H54 (cell line): ENCODE results near the gene PDSS2.
"Not testable (repeated sequence)": the region's sequence is repeated elsewhere in the genome, so short reads cannot be mapped to it uniquely, and the experiment has no call there.

Source experiments
- DNase-seq: peaks from one replicate; pipeline ENCODE4 v3.0.0; 2011; ENCODE audit warnings: low spot score, mixed read lengths; ENCODE audit not compliant: insufficient read length
- FAIRE-seq: peaks from 3 replicates; lab custom pipeline; 2011; peaks lifted over from hg19 to GRCh38; lab: Jason Lieb, UNC
- POLR2A ChIP-seq: IDR thresholded peaks from 2 replicates; pipeline ENCODE4 v1.6.1; 2011; ENCODE audit warnings: low read depth, mild to moderate bottlenecking, low read length

PDSS2 gene

DNA sequence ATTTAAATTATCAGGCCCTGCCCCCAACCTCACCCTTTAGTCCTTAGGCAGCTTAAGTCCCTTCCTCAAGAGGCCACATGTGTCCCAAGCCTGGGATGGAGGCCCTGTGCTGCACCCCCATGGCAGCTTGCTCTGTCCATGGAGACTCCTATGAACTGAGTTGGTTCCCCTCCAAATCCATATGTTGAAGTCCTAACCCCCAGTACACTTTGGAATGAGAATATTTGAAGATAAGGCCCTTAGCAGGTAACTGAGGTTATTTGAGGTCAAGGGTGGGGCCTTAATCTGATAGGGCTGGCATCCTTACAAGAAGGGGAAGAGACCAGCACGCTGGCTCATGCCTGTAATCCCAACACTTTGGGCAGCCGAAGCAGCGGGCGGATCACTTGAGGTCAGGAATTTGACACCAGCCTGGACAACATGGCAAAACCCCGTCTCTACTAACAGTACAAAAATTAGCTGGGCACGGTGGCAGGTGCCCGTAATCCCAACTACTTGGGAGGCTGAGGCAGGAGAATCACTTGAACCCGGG lies 337.3 kb downstream of the PDSS2 start:
- no peak for FAIRE-seq
- no peak for DNase-seq
- no peak for TF ChIP-seq POLR2A

DNA sequence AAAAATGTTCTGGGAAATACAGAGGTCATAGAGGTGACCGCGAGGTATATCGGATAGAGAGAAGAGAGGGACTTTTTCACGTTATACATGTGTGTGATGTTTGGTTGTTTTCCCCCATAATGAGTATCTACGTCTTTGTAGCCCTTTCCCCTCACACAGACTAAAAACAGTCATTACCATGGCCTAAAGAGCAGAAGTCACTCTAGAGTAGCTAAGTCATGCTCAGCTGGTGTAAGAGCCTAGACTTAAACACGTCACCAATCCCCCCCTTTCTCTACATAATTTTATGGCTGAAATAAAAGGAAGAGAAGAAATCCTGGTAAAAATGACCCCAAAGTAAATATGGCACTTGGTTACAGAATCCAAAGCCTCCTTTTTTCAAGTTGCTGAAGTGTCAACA lies 338.1 kb downstream of the PDSS2 start:
- FAIRE-seq (no peak), DNase-seq (no peak)
- no peak for TF ChIP-seq POLR2A

- no peak for FAIRE-seq
- TF ChIP-seq POLR2A: no peak
- DNase-seq: no peak
Measured at GRCh38 chr6:107120404-107120803, 339.0 kb downstream of the PDSS2 start.

DNA sequence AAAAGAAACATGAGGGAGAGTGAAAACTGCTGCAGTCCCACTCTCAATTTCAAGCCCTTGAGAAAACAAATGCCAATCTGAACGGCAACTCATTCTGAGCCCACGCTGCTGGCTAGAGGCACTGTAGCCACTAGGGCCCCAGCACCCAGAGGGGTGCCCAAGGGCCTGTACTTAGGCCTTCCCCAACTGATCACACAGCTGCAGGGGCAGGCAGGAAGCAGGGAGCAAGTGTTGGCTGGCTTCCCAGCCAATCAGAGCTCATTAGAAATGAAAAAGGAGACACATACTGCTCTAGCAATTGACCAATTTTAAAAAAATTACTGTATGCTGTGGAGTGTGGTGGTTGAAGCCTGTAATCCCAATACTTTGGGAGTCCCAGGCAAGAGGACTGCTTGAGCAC lies 340.4 kb downstream of the PDSS2 start:
- FAIRE-seq (no peak), DNase-seq (no peak)
- TF ChIP-seq POLR2A: no peak

DNA sequence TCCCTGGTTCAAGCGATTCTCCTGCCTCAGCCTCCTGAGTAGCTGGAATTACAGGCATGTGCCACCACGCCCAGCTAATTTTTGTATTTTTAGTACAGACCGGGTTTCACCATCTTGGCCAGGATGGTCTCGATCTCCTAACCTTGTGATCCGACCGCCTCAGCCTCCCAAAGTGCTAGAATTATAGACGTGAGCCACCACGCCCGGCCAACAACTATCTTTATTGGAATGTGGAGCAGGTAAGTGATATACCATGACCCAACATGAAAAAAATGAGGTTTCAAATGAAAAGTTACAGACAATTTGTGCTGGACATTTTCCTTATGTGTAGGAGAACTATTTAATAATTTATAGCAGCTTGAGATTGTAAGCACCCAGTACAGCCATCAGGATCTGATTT lies 340.8 kb downstream of the PDSS2 start:
- FAIRE-seq, DNase-seq: not testable (repeated sequence)

- no peak for TF ChIP-seq POLR2A
- no peak for FAIRE-seq
Measured at GRCh38 chr6:107116931-107117330, 342.4 kb downstream of the PDSS2 start.

DNA sequence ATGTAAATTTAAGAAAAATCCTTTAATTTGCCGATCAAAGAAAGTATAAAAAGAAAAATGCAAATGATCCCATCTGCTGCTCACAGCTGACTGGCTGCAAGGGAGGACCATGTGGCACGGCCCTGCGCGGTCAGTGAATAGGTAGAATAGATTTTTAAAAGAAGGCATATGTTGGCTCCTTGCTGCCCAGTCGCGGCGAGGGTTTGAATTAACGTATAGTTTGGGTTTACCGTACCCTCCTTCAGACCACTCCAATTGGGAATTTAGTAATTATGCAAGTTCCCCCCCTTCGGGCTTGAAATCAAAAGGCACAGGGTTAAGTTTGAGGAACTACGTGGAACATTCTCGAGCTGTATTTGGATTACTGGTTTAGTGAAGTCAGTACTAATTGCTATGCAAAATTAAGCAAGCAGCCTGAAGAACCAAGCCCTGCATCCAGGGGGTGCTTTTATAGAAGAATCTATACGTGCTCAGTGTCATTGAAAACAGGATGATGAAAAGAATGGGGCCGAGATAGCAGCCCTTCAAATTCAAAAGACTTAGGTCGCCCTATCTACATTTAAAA lies 343.0 kb downstream of the PDSS2 start:
- DNase-seq (no peak), FAIRE-seq (no peak)
- no peak for TF ChIP-seq POLR2A

More at GRCh38 chr6:107116931-107117330, 342.4 kb downstream of the PDSS2 start:
- DNase-seq: no peak

DNA sequence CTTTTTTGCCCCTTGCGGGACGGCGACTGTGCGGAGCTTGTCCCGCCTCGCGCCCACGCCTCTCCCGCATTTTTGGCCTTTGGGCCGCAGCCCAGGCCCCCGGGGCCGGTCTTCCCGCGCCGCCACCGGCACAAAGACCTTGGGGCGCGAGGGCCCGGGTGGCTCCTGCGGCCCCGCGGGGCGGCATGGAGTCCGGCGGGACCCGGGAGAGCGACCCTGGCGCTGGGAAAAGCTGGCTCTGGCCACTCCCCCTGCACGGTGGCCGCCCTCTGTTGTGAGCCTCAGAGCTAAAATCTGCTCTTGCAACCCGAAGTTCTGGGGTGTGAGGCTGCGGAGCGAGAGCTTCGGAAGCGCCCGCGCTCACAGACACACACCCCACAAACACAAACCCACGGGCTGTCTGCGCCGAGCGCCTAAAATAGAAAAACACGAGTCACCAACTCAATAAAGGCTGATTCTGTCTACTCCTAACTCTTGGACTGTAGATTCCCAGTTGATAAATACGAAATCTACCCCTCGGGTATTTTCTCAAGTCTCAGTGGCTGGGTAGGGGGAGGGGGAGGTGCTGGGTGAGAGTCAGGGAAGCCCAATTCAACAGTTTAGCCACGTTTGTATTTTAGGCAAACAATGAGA lies 343.6 kb downstream of the PDSS2 start:
- DNase-seq: peak; percentile 43
- TF ChIP-seq POLR2A: no peak
- FAIRE-seq: no peak

DNA sequence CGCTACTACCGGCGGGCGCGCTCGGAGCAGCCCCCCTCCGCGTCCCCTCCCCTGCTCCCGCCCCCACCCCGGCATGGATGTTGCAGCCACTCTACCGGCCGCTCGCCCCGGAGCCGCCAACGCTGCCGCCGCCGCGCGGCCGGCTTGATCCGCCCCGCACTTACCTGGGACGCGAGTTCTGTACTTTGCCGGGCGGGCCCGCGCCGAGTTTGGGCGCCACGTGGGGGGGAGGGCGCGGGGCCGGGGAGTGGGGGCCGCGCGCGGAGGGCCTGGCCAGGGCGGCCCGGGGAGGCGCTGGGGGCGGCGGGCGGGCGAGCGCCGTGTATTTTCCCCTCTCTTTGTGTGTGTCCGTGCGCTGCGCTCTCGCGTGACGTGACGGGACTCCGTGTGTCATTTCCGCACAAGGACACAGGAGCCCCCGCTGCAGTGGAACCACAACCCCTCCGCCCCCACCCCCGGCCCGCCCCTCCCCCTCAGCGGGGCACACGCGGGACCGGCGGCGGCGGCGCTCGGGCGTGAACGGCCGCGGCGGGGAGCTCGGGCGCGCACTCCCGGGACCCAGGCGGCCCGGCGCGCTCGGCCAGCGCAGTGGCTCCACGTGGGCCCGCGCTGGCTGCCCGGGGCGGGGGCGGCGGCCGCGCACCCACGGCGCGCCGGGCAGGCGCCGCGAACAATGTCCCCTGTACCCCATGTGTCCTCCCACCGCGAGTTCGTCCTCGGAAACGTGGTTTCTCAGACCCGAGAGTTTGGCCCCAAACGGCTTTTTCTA lies 344.3 kb downstream of the PDSS2 start, which contains the start of gene BEND3:
Gene BEND3, minus strand, starts transcription at position 590 of the 769 bp plus-strand sequence. CDS start 16,230 bp downstream, outside the sequence.
- no peak for TF ChIP-seq POLR2A
- DNase-seq (no peak), FAIRE-seq (no peak)

GRCh38 chr6:107114213-107114925 lies 345.0 kb downstream of the PDSS2 start:
- FAIRE-seq: no peak
- peak; percentile 81 for DNase-seq
- TF ChIP-seq POLR2A: no peak

DNA sequence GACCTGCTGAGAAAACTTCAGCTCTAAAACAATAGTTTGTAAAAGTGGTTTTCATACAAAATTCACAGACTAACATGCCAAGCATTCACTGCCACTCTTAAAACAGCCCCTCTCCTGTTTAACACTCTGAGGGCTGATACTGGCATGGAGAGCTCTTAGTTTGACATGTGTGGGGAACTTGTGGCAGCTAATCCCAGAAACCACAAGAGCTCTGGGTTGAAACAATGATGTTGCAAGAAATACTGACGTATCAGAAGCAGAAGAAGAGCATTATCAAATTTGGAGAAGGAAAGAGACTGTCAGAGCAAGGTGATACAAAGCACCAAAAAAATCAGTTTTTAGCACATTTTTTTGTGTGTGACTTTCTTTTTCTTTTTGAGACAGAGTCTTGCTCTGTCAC lies 349.2 kb downstream of the PDSS2 start:
- DNase-seq (no peak), FAIRE-seq (no peak)
- no peak for TF ChIP-seq POLR2A

DNA sequence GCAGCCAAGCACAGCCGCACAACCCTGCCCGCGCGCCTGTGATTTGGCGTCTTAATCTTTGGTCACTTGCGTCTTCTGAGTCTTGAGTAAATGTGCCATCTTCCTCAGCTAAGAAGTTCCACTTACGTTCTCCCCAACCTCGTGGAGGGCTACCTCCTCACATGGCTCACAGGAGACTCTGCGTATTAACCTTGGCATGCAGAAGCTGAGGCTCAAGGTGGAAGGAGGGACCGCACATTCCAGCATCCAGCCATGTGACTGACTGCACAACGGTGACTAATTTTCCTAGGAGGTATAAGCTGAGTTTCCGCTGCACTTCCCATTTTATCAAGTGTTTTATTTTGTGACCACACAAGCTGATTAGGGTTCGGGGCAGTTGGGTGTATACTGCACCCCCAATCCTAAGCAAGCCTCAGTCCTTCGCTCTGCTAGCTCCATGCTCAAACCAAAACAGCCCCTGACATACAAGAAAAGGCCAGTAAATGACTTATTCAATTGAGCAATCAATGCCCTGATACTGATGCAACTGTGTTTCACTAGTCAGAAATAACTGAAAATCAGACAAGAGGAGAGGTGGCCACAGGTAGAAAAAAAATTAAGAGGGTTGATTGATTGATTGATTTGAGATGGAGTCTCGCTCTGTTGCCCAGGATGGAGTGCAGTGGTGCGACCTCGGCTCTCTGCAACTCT lies 351.0 kb downstream of the PDSS2 start:
- DNase-seq (peak; percentile 35), FAIRE-seq (no peak)
- TF ChIP-seq POLR2A: no peak

- TF ChIP-seq POLR2A: no peak
- FAIRE-seq (no peak), DNase-seq (no peak)
Measured at GRCh38 chr6:107107791-107108190, 351.6 kb downstream of the PDSS2 start.

GRCh38 chr6:107106165-107106564 lies 353.2 kb downstream of the PDSS2 start:
- no peak for FAIRE-seq
- no peak for DNase-seq
- TF ChIP-seq POLR2A: no peak
